HG03196 (cell line): ENCODE measurements around the gene TUT4.

ENCODE experiments used
- ATAC-seq: cut with Tn5 transposase; IDR thresholded peaks from one replicate; pipeline ENCODE4 v1.9.1; 2021; ENCODE audit not compliant: unreplicated experiment

TUT4 gene

GRCh38 chr1:52476943-52477342 is 75.9 kb downstream of the TUT4 start:
- ATAC-seq = no peak

- ATAC-seq = no peak
These were observed 78.1 kb downstream of the TUT4 start for GRCh38 chr1:52474807-52475206.

GRCh38 chr1:52473039-52473438 is 79.9 kb downstream of the TUT4 start:
- no peak for ATAC-seq

- no peak for ATAC-seq
These were observed 80.5 kb downstream of the TUT4 start for GRCh38 chr1:52472384-52472783.

- ATAC-seq = no peak
These were observed 83.8 kb downstream of the TUT4 start for GRCh38 chr1:52469108-52469507.

GRCh38 chr1:52463891-52464290 is 89.0 kb downstream of the TUT4 start:
- no peak for ATAC-seq

GRCh38 chr1:52461821-52462220 is 91.1 kb downstream of the TUT4 start:
- no peak for ATAC-seq

GRCh38 chr1:52460694-52461093 is 92.2 kb downstream of the TUT4 start:
- ATAC-seq = no peak

- no peak for ATAC-seq
These were observed 97.2 kb downstream of the TUT4 start for GRCh38 chr1:52455686-52456085.

- no peak for ATAC-seq
These were observed 98.1 kb downstream of the TUT4 start for GRCh38 chr1:52454779-52455178.

GRCh38 chr1:52454127-52454526 is 98.8 kb downstream of the TUT4 start:
- ATAC-seq = no peak

GRCh38 chr1:52444463-52444862 is 108.4 kb downstream of the TUT4 start:
- ATAC-seq = no peak

- ATAC-seq = no peak
These were observed 112.9 kb downstream of the TUT4 start for GRCh38 chr1:52439976-52440375.

- ATAC-seq = no peak
These were observed 116.1 kb downstream of the TUT4 start for GRCh38 chr1:52436817-52437216.

- no peak for ATAC-seq
These were observed 117.2 kb downstream of the TUT4 start for GRCh38 chr1:52435650-52436049.

- ATAC-seq = no peak
These were observed 117.7 kb downstream of the TUT4 start for GRCh38 chr1:52435211-52435610.

GRCh38 chr1:52432807-52433206 is 120.1 kb downstream of the TUT4 start:
- ATAC-seq = no peak

- no peak for ATAC-seq
These were observed 125.7 kb downstream of the TUT4 start for GRCh38 chr1:52427152-52427551.

GRCh38 chr1:52426371-52426770 is 126.5 kb downstream of the TUT4 start:
- no peak for ATAC-seq

GRCh38 chr1:52424813-52425212 is 128.1 kb downstream of the TUT4 start:
- no peak for ATAC-seq

GRCh38 chr1:52424231-52424636 is 128.7 kb downstream of the TUT4 start:
- ATAC-seq = no peak

GRCh38 chr1:52423771-52424170 is 129.1 kb downstream of the TUT4 start:
- ATAC-seq = no peak

- no peak for ATAC-seq
These were observed 129.8 kb downstream of the TUT4 start for GRCh38 chr1:52423055-52423454.

GRCh38 chr1:52420713-52421112 is 132.2 kb downstream of the TUT4 start:
- ATAC-seq = no peak
